H1 (cell line): ENCODE measurements around the gene RILPL2. TPM values are rescaled to one million over a fixed set of nuclear protein-coding genes. Genes with fewer than 3 reads are reported as not detected.

Experiments used
- CTCF ChIA-PET: fragments of 300-600 bp; sonication (Branson Sonifier 250); formaldehyde crosslinking; loops from one replicate; lab custom pipeline; 2021; ENCODE audit not compliant: partially characterized antibody; lab: Charles Lee
- POLR2A ChIA-PET: fragments of 300-600 bp; sonication (Branson Sonifier 250); formaldehyde crosslinking; loops from one replicate; lab custom pipeline; 2021; ENCODE audit warnings: inconsistent platforms; ENCODE audit not compliant: partially characterized antibody; lab: Charles Lee
- DNase-seq, 2 experiments: peaks; one replicate each; pipeline versions ENCODE4 v3.0.0 to v3.0.0-alpha.2; 2010 to 2022; ENCODE audit warnings: low spot score in 2 of 2, low read depth in 1 of 2, mixed read lengths in 1 of 2
- FAIRE-seq: peaks from 2 replicates; lab custom pipeline; 2011; peaks lifted over from hg19 to GRCh38; lab: Jason Lieb, UNC
- H2AFZ ChIP-seq: 2 replicates; pipeline ENCODE4 v1.8.1; 2012; ENCODE audit warnings: low read length, inconsistent platforms
- H2AK5ac ChIP-seq: 2 replicates; pipeline ENCODE4 v1.6.1; 2013; ENCODE audit warnings: low read depth, low read length
- H2BK120ac ChIP-seq: replicated peaks from 2 replicates; pipeline ENCODE3; 2013; ENCODE audit warnings: low read depth, low read length, inconsistent platforms
- H2BK12ac ChIP-seq: 2 replicates; pipeline ENCODE4 v1.6.1; 2013; ENCODE audit warnings: low read depth, low read length
- H2BK15ac ChIP-seq: 2 replicates; pipeline ENCODE4 v1.6.1; 2013; ENCODE audit warnings: low read length
- H2BK20ac ChIP-seq: 2 replicates; pipeline ENCODE4 v1.6.1; 2013; ENCODE audit warnings: low read length
- H2BK5ac ChIP-seq: 2 replicates; pipeline ENCODE4 v1.6.1; 2013; ENCODE audit warnings: low read depth, low read length
- H3K14ac ChIP-seq: 2 replicates; pipeline ENCODE4 v1.6.1; 2013; ENCODE audit warnings: inconsistent platforms; ENCODE audit not compliant: insufficient read length
- H3K18ac ChIP-seq: 2 replicates; pipeline ENCODE4 v1.6.1; 2013; ENCODE audit warnings: low read length; ENCODE audit errors: extremely low read depth
- H3K23ac ChIP-seq: 2 replicates; pipeline ENCODE4 v1.6.1; 2013; ENCODE audit warnings: inconsistent platforms; ENCODE audit not compliant: insufficient read length
- H3K23me2 ChIP-seq: 2 replicates; pipeline ENCODE4 v1.6.1; 2013; ENCODE audit warnings: low read depth, low read length
- H3K27ac ChIP-seq: 2 replicates; pipeline ENCODE4 v1.6.1; 2011; ENCODE audit warnings: low read depth, low read length, inconsistent platforms
- H3K27me3 ChIP-seq, 4 experiments: replicated peaks in 1 of 4; 1 replicate in 1 of 4; 2 replicates in 3 of 4; pipeline versions ENCODE4 v1.6.1 to v1.8.1; 2011 to 2013; ENCODE audit warnings: low read length in 3 of 4, mild to moderate bottlenecking in 3 of 4, inconsistent platforms in 2 of 4, mixed read lengths in 2 of 4, moderate library complexity in 1 of 4; ENCODE audit not compliant: control insufficient read depth in 3 of 4, insufficient read depth in 3 of 4; ENCODE audit errors: extremely low read depth in 1 of 4
- H3K36me3 ChIP-seq, 4 experiments: 2 replicates each; pipeline versions ENCODE4 v1.6.1 to v1.8.1; 2011 to 2013; ENCODE audit warnings: mild to moderate bottlenecking in 4 of 4, low read length in 3 of 4, moderate library complexity in 2 of 4, control low read depth in 1 of 4, inconsistent platforms in 1 of 4; ENCODE audit not compliant: insufficient read depth in 4 of 4, control insufficient read depth in 2 of 4
- H3K4ac ChIP-seq: replicated peaks from 2 replicates; pipeline ENCODE3; 2013; ENCODE audit warnings: low read length, low read depth, mixed read lengths, inconsistent platforms; ENCODE audit not compliant: insufficient read length
- H3K4me1 ChIP-seq, 4 experiments: replicated peaks in 1 of 4; 1 replicate in 1 of 4; 2 replicates in 3 of 4; pipeline versions ENCODE4 v1.6.1 to v1.8.1; 2011 to 2013; ENCODE audit warnings: low read length in 3 of 4, inconsistent platforms in 2 of 4, mixed read lengths in 1 of 4; ENCODE audit not compliant: insufficient read depth in 4 of 4, control insufficient read depth in 3 of 4
- H3K4me2 ChIP-seq, 2 experiments: 2 replicates each; pipeline versions ENCODE4 v1.6.1 to v1.8.1; 2011 to 2013; ENCODE audit warnings: low read depth in 2 of 2, low read length in 2 of 2, control low read depth in 1 of 2, inconsistent platforms in 1 of 2, mild to moderate bottlenecking in 1 of 2; ENCODE audit not compliant: insufficient read depth in 1 of 2
- H3K4me3 ChIP-seq, 4 experiments: fragments of 200-600, 300-600 bp in 1 of 4; sonication (generic), shearing (Covaris generic), sonication (Bioruptor Twin) in 1 of 4; 2 replicates each; pipeline versions ENCODE4 v1.5.1 to v1.8.1; 2011 to 2016; ENCODE audit warnings: low read length in 4 of 4, low read depth in 3 of 4, control low read depth in 2 of 4, inconsistent platforms in 2 of 4, mild to moderate bottlenecking in 2 of 4, mixed read lengths in 1 of 4, moderate library complexity in 1 of 4; ENCODE audit not compliant: insufficient read depth in 2 of 4; ENCODE audit errors: extremely low read depth in 1 of 4
- H3K56ac ChIP-seq: replicated peaks from 2 replicates; pipeline ENCODE3; 2013; ENCODE audit warnings: low read depth, mild to moderate bottlenecking, mixed read lengths, low read length, inconsistent platforms; ENCODE audit not compliant: insufficient read length
- H3K79me1 ChIP-seq: 2 replicates; pipeline ENCODE4 v1.6.1; 2013; ENCODE audit warnings: low read depth, low read length, control low read depth
- H3K79me2 ChIP-seq, 2 experiments: 2 replicates each; pipeline versions ENCODE4 v1.6.1 to v1.8.1; 2012 to 2013; ENCODE audit warnings: low read length in 2 of 2, mild to moderate bottlenecking in 2 of 2, inconsistent platforms in 1 of 2; ENCODE audit not compliant: insufficient read depth in 2 of 2, control insufficient read depth in 1 of 2
- H3K9ac ChIP-seq, 4 experiments: replicated peaks in 1 of 4; 1 replicate in 1 of 4; 2 replicates in 3 of 4; pipeline versions ENCODE4 v1.6.1 to v1.8.1; 2011 to 2013; ENCODE audit warnings: low read depth in 3 of 4, low read length in 3 of 4, control low read depth in 2 of 4, mild to moderate bottlenecking in 2 of 4, moderate library complexity in 2 of 4, inconsistent platforms in 1 of 4; ENCODE audit errors: extremely low read depth in 1 of 4
- H3K9me3 ChIP-seq, 2 experiments: 2 replicates each; pipeline versions ENCODE4 v1.6.1 to v1.8.1; 2012 to 2013; ENCODE audit warnings: mild to moderate bottlenecking in 2 of 2, moderate library complexity in 2 of 2, control low read depth in 1 of 2, inconsistent platforms in 1 of 2, low read depth in 1 of 2, low read length in 1 of 2, mixed read lengths in 1 of 2; ENCODE audit not compliant: insufficient read depth in 2 of 2
- H4K20me1 ChIP-seq, 2 experiments: replicated peaks in 1 of 2; 2 replicates each; pipeline versions ENCODE3 to v1.8.1; 2011 to 2013; ENCODE audit warnings: inconsistent platforms in 2 of 2, low read length in 2 of 2, mild to moderate bottlenecking in 1 of 2; ENCODE audit not compliant: insufficient read depth in 2 of 2, control insufficient read depth in 1 of 2
- H4K5ac ChIP-seq: 2 replicates; pipeline ENCODE4 v1.6.1; 2013; ENCODE audit warnings: low read length, low read depth, mixed read lengths, inconsistent platforms; ENCODE audit not compliant: insufficient read length
- H4K8ac ChIP-seq: 2 replicates; pipeline ENCODE4 v1.8.0; 2013; ENCODE audit warnings: mild to moderate bottlenecking, moderate library complexity, low read length, inconsistent platforms; ENCODE audit not compliant: insufficient read depth; ENCODE audit errors: extremely low read depth
- H4K91ac ChIP-seq: replicated peaks from 2 replicates; pipeline ENCODE3; 2013; ENCODE audit warnings: low read length, mixed read lengths, inconsistent platforms; ENCODE audit not compliant: insufficient read length
- CBX8 ChIP-seq: fragments of 300-800, 300-1000 bp; sonication (generic); IDR thresholded peaks from 2 replicates; pipeline ENCODE4 v1.7.1; 2016; ENCODE audit warnings: low read depth, low read length, borderline replicate concordance
- CHD2 ChIP-seq: IDR thresholded peaks from 2 replicates; pipeline ENCODE4 v1.6.1; 2012; ENCODE audit warnings: low read length, improper control_type of control experiment
- KDM1A ChIP-seq: fragments of 200-600, 300-600 bp; sonication (generic); IDR thresholded peaks from 2 replicates; pipeline ENCODE4 v1.7.1; 2016; ENCODE audit warnings: mild to moderate bottlenecking, low read length, borderline replicate concordance
- POLR2A ChIP-seq, 2 experiments: IDR thresholded peaks; 1 replicate in 1 of 2; 2 replicates in 1 of 2; pipeline ENCODE4 v1.6.1; 2011; ENCODE audit warnings: low read depth in 2 of 2, low read length in 2 of 2, mild to moderate bottlenecking in 2 of 2; ENCODE audit errors: control extremely low read depth in 1 of 2
- POLR2AphosphoS5 ChIP-seq: IDR thresholded peaks from 2 replicates; pipeline ENCODE4 v1.6.1; 2011; ENCODE audit warnings: low read depth, low read length
- SP2 ChIP-seq: IDR thresholded peaks from 2 replicates; pipeline ENCODE4 v1.6.1; 2012; ENCODE audit warnings: mild to moderate bottlenecking, low read length, inconsistent platforms
- SP4 ChIP-seq: IDR thresholded peaks from 2 replicates; pipeline ENCODE4 v1.6.1; 2012; ENCODE audit warnings: low read length, inconsistent platforms
- TCF12 ChIP-seq: IDR thresholded peaks from 2 replicates; pipeline ENCODE4 v1.6.1; 2011; ENCODE audit warnings: low read depth, mild to moderate bottlenecking, low read length
- YY1 ChIP-seq: IDR thresholded peaks from 2 replicates; pipeline ENCODE4 v1.6.1; 2011; ENCODE audit warnings: low read depth, mild to moderate bottlenecking, low read length
- WGBS, 2 experiments: shearing (Covaris generic) in 1 of 2; methylation state at CpG; one replicate each; pipeline versions ENCODE4 v1.1.6 to v1.1.7; 2013 to 2015; ENCODE audit warnings: low lambda C conversion rate in 2 of 2, mixed read lengths in 2 of 2, inconsistent platforms in 1 of 2, low coverage in 1 of 2, missing lambda C conversion rate in 1 of 2; ENCODE audit not compliant: insufficient replicate concordance in 2 of 2, insufficient coverage in 1 of 2, insufficient read length in 1 of 2; ENCODE audit errors: extremely low coverage in 1 of 2, missing lambda C conversion rate in 1 of 2; 5-methylcytosine and 5-hydroxymethylcytosine counted together
- polyA plus RNA-seq, 7 experiments: library from polyadenylated mRNA; depleted of rRNA in 3 of 7; stranded (reverse) in 5 of 7; unstranded in 2 of 7; fragments of >200 nt in 5 of 7; fragments of 200-250 nt in 2 of 7; gene quantifications; 1 replicate in 5 of 7; 2 replicates in 1 of 7; 4 replicates in 1 of 7; pipeline versions ENCODE4 v1.2.1 to v1.2.3, GENCODE V29; 2011 to 2013; ENCODE audit warnings: missing spikeins in 2 of 7, mixed read lengths in 2 of 7
- total RNA-seq: library from RNA; stranded (reverse); fragmentation: NEBNext Ultra II Directional; extraction: Animal tissue kit (Norgen Biotek cat#: 25700); gene quantifications from 2 replicates; pipeline ENCODE4 v1.2.1, GENCODE V29; 2021

Gene RILPL2
- total and polyA plus RNA-seq, 2 of the 8 experiments (the other 6 are each of a cell fraction or from before 2014, with no cell fraction given) = 0.77 to 1.4 TPM

GRCh38 chr12:123471374-123472068 lies 35.0 kb upstream of the RILPL2 start:
- H4K5ac ChIP-seq = no peak overlapping the region
- peaks cover 0 to 2% of the 10 kb centered on the region in 2 experiments for H4K20me1 ChIP-seq
- DNase-seq (no peak), FAIRE-seq (no peak)
- POLR2A ChIA-PET = interaction anchor here (1.0 kb wide), 1 partner anchor 12 kb away, joined by 3 read pairs; no protein-coding TSS in a partner anchor
- peaks cover 0 to 20% (median 1%) of the 10 kb centered on the region in 4 experiments; a peak in 4 of 8 replicates for H3K36me3 ChIP-seq
- H3K23ac ChIP-seq = no peak overlapping the region
- no peak overlapping the region for H4K91ac ChIP-seq
- no peak overlapping the region for H2BK15ac ChIP-seq
- no peak for TF ChIP-seq SP2
- TF ChIP-seq CHD2 = no peak
- no peak for TF ChIP-seq TCF12
- no peak for TF ChIP-seq KDM1A
- TF ChIP-seq CBX8 = no peak
- TF ChIP-seq POLR2A (IDR thresholded peaks at IDR 0.05; ENCODE audit: control extremely low read depth in 1 of 2, low read depth in 2 of 2, low read length in 2 of 2) = no peak
- no peak for TF ChIP-seq YY1
- no peak for TF ChIP-seq SP4
- no peak for TF ChIP-seq POLR2AphosphoS5
- no peak overlapping the region for H3K4me2 ChIP-seq
- no peak overlapping the region for H3K27ac ChIP-seq
- H2BK20ac ChIP-seq = no peak overlapping the region
- WGBS, 2 experiments = 90% methylated on average over 8 of the region's 8 CpGs; no CpG with 5 or more reads in 1 of the 2 experiments
- no peaks in the 10 kb centered on the region for H3K9me3 ChIP-seq
- no peaks in the 10 kb centered on the region for H3K79me2 ChIP-seq
- no peak overlapping the region for H3K18ac ChIP-seq
- no peak overlapping the region for H3K4ac ChIP-seq
- H2BK12ac ChIP-seq = no peak overlapping the region
- no peak overlapping the region for H2BK120ac ChIP-seq
- H3K14ac ChIP-seq = no peak overlapping the region
- H3K79me1 ChIP-seq = no peaks in the 10 kb centered on the region
- no peaks in the 10 kb centered on the region for H3K4me1 ChIP-seq
- H3K9ac ChIP-seq = no peak overlapping the region
- no peak overlapping the region for H3K4me3 ChIP-seq
- no peak overlapping the region for H2AFZ ChIP-seq
- no peak overlapping the region for H2BK5ac ChIP-seq
- no peak overlapping the region for H2AK5ac ChIP-seq
- CTCF ChIA-PET = interaction anchor here (0.6 kb wide), 1 partner anchor 37 kb away, joined by 3 read pairs; no protein-coding TSS in a partner anchor
- H3K23me2 ChIP-seq = no peaks in the 10 kb centered on the region
- H3K27me3 ChIP-seq = no peaks in the 10 kb centered on the region
- no peak overlapping the region for H4K8ac ChIP-seq
- H3K56ac ChIP-seq = no peak overlapping the region
